GM19099 (cell line): ENCODE measurements around the gene STEAP1B.

ENCODE experiments used
- POLR2A ChIP-seq: IDR thresholded peaks from 3 replicates; pipeline ENCODE4 v1.6.1; 2011; ENCODE audit warnings: low read depth; ENCODE audit not compliant: insufficient read length; ENCODE audit errors: extremely low read depth

Gene STEAP1B

DNA sequence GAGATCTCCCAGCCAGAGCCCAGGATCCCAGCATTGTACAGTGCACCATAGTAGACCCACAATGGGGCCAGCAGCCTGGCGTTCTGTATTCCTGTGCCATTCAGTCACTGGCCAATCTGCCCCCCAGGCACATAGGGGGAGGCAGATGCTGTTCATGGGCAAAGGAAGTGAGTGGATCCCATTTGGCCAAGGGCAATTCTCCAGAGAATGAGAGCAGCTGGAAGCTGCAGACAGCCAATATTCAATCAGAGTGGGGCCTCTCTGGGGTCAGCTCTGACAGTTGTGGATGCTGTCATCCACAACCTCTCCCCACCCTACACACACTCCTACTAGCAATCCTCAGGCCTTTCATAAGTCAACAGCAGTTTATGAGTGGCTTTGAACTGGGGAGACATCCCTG, 17.5 kb downstream of the STEAP1B start:
- no peak for TF ChIP-seq POLR2A

DNA sequence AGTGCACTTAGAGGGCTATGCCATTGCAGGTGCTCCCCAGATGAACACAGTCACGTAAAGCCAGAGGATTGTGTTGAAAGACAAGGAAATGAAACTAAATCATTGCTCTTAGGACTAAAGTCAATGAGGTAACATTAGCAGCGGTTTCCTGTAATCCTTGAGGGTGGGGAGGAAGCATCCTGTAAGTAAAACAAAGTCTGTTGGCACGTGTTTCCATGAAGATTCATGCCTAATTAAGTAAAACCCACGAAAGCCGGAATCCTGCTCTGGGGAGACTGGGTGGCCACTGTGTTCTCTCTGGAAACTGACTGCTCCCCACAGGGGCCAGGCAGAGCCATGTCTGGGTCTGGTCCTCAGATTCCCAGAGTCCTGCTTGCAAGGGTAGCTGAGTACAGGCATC, 18.3 kb downstream of the STEAP1B start:
- TF ChIP-seq POLR2A, result no peak

DNA sequence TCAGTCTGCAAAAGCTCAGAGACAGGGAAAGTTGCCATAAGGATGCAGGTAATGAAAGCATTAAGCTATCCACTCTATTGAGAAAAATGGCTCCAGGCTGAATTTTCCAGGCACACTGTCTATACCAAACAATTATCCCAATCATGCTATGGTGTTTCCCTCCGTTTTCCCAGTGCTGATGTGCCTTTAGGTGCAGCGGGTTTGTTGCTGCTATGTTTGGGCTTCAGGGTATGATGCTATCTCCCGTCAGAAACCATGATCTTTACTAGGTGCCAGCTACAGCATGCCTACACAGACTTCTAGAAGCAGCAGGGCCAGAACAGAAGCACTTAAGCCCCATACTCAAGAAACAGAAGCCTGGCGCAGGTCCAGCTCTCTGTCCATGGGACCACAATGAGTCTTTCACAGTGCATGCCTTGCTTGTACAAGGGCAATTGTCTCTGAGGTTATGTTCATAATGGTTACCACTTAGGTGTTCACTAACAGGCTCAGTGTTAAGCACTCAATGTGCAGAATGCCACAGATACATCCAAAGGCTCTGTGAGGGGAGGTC, 19.4 kb downstream of the STEAP1B start:
- TF ChIP-seq POLR2A, result no peak

DNA sequence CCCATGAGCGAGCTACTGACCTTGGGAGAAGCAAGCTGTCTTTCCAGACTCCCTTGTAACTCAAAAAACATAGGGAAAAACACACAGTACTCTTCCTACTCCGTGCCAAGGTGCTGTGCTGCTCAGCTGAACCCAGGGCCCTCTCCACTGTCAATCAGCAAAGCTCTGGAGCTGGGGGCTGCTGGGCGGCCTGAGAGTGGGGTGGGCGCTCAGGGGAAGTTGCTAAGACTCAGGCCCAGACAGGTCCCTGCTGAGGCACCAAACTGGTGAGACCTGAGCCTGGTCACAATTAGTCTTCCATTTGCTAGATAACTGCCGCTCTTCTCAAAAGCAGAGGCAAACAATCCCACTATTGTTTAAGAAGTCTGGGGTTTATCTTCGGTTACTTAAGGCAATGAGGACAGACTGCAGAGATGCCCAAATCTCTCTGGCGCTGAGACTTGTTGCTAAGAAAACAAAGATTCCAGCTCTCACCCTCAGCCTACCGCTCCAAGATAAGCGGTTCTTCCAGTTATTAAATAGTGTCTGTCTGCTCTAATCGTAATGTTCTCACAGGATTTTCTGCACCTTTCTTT, 22.0 kb downstream of the STEAP1B start:
- no peak for TF ChIP-seq POLR2A

DNA sequence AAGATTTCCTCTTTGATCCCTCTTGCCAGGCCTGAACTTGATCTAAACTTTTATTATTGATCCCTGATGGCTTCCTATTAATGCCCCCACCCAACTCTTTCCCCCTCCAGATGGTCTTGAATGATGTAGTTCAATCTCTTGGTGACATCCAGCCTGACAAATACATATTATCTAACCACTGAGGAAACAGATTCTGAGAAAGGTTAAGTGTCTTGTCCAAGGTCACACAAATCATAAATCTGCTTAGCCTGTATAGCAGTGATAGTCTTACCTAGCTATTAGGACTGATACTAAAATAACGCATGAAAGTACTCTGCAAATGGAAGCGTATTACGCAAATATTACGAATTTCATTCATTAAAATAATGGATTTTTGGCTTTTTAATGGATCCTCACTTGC, 22.7 kb downstream of the STEAP1B start:
- no peak for TF ChIP-seq POLR2A

DNA sequence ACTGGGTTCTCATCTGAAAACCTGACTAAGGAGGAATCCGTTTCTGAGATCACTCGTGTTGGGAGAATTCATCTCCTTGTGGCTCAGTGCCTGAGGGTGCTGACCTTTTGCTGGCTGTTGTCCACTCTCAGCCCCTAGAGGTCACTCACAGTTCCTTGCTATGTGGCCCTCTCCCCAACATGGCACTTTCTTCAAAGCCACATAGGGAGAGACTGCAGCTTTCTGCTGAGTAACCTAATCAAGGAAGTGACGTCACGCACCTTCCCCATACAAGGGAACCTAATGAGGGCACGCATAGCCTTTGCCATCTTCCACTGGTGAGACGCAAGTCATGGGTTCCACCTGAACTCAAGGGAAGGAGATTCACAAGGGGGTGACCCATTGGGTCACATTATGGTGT, 23.2 kb downstream of the STEAP1B start:
- no peak for TF ChIP-seq POLR2A

DNA sequence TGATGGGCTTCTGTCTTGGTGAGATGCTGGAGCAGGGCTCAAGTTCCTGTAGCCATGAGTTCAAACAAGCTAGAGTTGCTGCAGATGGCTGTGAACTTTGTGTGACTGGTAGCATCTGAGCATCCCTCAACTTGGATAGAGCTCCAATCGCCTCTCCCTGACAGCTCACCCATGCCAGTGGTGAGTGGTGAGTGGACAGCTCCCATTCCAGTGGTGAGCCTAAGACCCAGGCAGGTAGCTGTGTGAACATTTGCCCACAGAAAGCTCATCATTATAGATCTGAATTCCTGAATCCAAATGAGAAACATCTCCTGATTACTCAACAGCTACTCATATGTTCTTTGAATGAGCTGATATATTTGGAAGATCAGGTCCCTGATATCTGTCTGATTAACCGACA, 25.3 kb downstream of the STEAP1B start:
- no peak for TF ChIP-seq POLR2A

DNA sequence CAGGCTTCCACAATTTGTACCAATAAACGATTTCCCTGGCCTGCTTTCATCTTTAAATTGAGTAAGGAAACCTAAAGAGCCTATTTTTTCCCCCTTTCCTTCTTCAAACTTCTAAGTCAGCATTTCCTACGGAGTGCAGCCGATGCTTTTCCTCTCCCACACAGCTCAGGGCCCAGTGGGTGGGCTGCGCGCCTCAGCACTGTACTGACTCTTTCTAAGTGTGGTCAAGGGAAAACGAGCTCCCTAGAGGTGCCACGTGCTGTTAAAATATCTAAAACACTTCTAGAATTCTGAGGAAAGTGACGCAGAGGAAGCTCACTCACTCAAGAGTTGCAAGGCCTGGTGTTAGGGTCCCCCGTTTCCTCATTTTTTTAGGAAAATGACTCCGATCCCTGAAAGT, 29.0 kb downstream of the STEAP1B start:
- TF ChIP-seq POLR2A, result no peak

DNA sequence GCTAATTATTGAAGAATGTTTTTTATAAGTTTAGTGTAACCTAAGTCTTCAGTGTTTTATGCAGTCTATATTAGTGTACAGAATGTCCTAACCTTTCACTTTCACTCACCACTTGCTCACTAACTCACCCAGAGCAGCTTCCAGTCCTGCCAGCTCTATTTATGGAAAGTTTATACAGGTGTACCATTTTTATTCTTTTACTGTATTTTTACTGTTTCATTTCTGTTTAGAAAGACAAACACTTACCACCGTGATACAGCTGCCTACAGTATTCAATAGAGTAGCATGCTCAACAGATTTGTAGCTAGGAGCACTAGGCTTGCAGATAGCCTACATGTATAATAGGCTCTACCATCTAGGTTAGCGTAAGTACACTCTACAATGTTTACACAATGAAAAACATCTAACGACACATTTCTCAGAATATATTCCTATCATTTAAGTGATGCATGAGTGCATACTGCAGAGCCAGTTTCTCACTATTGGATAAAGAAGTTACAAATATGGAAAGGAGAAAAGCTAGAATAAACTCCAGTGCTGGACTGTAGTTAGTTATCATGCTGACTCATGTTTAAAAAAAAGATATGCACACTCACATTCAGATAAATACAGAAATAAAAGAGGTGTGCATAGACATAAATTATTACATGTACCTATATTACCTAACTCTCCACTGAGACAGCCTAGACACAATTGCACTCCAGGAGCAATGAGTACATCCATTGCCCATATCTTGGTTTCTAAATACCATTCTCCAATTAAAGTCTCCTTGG, 30.4 kb downstream of the STEAP1B start:
- no peak for TF ChIP-seq POLR2A

DNA sequence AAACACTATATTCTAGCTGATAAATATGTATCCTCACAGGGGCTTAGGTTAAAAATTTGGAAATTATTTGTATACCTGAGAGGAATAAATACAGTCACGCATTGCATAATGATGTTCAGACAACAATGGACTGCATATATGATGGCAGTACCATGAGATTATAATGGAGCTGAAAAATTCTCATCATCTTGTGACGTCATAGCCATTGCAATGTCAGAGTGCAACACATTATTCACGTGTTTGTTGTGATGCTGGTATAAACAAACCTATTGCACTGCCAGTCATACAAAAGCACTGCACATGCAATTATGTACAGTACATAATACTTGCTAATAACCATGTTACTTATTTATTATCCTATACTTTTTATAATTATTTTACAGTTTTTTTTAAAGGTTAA, 31.4 kb downstream of the STEAP1B start:
- no peak for TF ChIP-seq POLR2A

DNA sequence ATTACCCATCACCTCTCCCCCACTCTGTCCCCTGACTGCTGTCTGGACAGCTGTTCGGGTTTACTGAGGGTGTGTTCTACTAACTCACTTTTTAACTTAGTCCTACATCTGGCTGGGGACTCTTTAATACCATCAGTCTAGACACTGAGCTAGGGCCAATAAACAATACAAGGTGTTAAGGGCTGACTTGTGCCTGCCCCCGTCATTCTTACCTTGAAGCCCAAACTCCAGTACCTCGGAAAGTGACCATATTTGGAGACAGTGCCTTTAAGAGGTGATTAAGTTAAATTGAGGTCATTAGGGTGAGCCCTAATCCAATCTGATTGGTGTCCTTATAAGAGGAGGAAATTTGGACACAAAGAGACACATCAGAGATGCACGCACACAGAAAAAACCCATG, 35.7 kb downstream of the STEAP1B start:
- no peak for TF ChIP-seq POLR2A

DNA sequence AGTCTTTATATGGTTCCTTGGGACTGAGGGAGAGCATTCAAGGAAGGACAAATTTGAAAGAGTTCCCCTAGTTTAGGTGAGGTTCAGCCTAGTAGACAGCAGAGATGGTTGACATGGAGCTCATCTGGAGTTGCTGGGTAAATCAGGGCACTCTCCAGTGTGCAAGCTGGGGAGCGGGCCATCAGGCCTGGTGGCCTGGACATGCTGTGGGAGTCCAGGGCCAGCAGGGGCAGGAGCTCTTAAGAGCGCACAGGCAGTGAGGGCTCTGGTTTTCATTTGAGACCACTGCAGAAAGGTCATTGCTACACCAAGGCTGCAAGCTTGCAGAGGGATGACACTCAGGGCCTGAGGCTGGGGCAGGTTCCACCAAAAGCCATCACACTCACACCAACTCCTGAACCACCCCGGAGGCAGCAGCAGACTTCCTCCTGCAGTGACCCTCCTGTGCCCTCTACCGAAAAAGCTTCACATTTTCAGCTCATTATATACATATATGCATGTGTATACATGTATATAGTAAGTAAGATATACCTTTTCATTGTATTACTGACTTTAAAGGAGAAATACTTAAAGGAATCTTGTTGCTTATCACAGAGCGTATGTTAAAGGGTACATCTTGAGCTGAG, 39.5 kb downstream of the STEAP1B start:
- no peak for TF ChIP-seq POLR2A

DNA sequence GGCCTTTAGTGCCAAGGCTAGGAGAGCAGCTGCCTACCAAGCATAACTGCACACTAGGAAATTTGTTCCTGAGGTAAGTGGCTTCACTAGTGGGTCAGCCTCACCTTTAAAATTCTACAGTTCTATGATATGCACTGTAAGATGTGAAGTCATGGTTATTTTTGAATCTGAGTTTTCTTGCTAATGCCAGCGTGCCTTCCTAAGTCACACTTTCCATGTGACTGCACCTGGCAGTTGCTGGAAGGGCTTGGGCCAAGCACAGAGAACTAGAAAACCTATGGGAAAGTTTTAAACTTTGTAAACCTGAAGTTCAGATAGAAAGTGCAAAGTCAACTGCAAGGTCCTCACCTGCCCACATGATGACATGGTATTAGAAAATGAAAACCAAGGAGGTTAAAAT, 42.5 kb downstream of the STEAP1B start:
- no peak for TF ChIP-seq POLR2A

DNA sequence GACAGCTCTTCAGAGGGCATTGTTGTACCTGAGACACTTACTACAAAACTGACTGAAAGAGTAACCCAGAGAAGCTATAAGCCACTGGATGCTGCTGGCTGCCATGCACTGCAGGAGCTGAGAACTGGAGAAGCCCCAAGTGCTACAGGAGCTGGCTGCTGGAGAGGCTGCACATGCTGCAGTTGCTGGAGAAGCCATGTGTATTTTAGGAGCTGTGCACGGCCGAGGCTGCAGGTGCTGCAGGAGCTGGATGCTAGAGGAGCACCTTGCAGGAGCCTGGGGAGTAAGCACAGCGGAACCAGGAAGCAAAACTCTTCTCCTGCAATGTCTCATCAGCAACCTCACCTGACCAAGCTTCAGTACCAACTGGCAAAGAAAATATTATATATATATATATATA, 45.5 kb downstream of the STEAP1B start:
- no peak for TF ChIP-seq POLR2A

DNA sequence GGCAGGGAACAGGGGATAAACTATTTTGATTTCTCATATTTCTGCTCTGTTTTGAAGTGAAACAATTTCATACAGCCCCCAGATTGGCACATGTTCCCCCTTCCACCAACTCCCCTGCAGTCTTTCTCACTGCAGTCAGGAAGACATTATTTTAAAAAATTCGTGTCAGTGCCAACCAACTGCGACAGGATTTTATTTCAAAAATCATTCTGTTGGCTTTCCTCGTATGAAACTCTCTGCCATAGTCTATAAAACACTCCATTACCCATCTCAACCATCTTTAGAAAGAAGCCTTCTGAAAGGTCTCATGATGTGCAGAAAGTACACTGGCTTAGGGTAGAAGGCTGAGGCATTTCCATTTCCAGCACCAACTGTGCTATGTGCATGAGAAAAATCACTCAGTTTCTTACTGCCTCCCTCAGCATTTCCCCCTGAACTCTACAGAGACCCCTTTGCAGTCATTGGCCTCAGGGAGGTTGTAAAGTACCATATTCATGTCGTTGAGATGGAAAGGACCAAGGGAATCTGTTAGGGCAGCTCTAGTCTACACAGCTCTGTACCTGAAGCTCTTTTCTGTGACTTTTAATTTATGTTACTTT, 46.9 kb downstream of the STEAP1B start:
- TF ChIP-seq POLR2A, result no peak
